ENCODE measurements around the gene PIGS.

DNA sequence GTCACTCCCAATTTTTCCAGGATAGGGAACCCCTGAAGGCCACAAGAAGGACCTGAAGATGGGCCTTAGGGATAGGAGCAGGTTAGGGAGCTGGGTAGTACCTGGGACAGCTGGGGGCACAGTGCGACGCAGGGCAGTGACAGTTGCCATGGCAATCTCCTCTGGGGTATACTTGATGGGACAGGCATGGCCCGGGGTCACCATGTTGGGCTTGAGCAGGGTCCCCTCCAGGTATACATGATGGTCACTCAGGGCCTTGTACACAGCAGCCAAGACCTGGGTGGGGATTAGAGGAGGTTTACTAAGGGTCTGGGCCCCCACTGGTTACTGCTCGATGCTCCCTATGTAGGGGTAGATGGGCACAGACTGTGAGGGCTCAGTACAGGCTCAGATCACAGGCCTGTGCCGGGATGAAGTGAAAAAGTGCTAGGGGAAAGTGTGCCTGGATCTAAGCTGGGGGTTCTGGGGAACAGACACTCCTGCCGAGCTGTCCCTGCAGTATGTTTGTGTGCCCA is 2.7 kb upstream of the PIGS start:
- TF ChIP-seq, protein P1, sequence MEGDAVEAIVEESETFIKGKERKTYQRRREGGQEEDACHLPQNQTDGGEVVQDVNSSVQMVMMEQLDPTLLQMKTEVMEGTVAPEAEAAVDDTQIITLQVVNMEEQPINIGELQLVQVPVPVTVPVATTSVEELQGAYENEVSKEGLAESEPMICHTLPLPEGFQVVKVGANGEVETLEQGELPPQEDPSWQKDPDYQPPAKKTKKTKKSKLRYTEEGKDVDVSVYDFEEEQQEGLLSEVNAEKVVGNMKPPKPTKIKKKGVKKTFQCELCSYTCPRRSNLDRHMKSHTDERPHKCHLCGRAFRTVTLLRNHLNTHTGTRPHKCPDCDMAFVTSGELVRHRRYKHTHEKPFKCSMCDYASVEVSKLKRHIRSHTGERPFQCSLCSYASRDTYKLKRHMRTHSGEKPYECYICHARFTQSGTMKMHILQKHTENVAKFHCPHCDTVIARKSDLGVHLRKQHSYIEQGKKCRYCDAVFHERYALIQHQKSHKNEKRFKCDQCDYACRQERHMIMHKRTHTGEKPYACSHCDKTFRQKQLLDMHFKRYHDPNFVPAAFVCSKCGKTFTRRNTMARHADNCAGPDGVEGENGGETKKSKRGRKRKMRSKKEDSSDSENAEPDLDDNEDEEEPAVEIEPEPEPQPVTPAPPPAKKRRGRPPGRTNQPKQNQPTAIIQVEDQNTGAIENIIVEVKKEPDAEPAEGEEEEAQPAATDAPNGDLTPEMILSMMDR (IDR thresholded peaks at IDR 0.05) = no peak
- no peak for TF ChIP-seq POLR2A (IDR thresholded peaks at IDR 0.05)
